Measurements from ENCODE around the gene DDIAS.
"Not testable (repeated sequence)": the region's sequence is repeated elsewhere in the genome, so short reads cannot be mapped to it uniquely, and the experiment has no call there.

DDIAS gene, protein sequence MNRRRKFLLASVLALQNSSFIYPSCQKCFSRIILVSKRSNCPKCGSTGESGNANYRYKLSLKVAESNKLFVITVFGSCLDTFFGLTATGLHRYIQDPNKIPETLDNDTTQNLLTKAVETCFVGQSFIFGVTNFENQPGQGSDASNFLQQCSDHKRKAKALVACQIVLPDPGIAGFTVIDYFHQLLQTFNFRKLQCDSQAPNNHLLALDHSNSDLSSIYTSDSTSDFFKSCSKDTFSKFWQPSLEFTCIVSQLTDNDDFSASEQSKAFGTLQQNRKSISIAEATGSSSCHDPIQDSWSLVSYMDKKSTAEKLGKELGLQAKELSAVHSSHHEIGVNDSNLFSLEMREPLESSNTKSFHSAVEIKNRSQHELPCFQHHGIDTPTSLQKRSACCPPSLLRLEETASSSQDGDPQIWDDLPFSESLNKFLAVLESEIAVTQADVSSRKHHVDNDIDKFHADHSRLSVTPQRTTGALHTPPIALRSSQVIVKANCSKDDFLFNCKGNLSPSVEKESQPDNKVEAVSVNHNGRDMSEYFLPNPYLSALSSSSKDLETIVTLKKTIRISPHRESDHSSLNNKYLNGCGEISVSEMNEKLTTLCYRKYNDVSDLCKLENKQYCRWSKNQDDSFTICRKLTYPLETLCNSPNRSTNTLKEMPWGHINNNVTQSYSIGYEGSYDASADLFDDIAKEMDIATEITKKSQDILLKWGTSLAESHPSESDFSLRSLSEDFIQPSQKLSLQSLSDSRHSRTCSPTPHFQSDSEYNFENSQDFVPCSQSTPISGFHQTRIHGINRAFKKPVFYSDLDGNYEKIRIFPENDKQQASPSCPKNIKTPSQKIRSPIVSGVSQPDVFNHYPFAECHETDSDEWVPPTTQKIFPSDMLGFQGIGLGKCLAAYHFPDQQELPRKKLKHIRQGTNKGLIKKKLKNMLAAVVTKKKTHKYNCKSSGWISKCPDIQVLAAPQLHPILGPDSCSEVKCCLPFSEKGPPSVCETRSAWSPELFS

DNA sequence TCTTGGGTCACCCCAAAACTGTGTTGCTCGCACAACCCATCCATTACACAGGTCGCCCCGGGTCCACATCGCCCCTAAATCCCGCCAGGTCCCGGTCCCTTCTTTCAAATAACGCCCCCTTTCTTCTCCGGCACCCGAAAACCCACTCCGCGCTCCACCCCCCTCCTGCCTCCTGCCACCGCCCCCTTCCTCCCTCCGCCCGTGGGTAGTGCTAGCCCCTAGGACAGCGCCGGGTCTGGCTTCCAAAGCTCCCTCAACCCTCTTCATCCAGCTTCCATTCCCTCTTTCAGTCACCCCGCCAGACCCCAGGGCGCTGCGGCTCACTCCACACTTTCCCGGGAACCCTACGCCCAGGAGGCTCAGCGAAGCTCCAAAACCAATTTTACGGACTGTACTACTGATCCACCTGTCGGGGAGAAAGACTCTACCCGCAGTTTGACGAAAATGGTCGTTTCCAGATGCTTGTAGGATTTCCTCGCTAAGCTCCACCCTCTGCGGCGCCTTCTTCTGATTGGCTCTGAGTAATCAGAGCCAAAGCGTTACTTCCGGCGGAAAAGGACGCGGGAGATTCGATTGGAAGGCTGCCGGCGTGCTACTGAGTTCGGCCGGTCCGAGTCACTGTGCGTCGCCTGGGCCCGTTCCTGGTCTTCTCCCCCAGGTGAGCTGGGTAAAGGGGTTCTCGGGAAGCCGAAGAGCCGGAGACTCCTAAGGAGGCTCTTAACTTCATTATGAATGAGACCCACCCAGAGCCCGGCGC lies at the start of gene DDIAS:
Gene DDIAS (plus strand): TSS at position 572 of the 757 bp plus-strand sequence. CDS start 13,003 bp downstream, outside the sequence.
- peak; percentile 87 for DNase-seq (ENCODE audit: low read depth in 2 of 2, low spot score in 1 of 2)

DNA sequence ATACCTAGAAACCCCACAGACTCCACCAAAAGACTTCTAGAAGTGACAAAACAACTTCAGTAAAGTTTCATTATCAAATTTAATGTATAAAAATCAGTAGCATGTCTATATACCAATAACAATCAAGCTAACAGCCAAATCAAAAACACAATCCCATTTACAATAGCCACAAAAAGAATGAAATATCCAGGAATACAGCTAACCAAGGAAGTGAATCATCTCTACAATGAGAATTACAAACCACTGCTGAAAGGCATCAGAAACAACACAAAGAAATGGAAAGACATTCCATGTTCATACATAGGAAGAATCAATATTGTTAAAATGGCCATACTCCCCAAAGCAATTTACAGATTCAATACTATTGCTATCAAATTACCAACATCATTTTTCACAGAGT lies 47.3 kb upstream of the DDIAS start:
- DNase-seq (ENCODE audit: low read depth in 2 of 2, low spot score in 1 of 2) = no peak

DNA sequence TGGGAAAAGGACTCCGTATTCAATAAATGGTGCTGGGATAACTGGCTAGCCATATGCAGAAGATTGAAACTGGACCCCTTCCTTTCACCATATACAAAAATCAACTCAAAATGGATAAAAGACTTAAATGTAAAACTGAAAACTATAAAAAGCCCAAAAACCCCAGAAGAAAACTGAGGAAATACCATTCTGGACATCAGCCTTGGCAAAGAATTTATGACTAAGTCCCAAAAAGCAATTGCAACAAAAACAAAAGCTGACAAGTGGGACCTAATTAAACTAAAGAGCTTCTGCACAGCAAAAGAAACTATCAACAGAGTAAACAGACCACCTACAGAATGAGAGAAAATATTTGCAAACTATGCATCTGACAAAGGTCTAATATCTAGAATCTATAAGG lies 46.6 kb upstream of the DDIAS start:
- DNase-seq (ENCODE audit: low read depth in 2 of 2, low spot score in 1 of 2) = not testable (repeated sequence)

DNA sequence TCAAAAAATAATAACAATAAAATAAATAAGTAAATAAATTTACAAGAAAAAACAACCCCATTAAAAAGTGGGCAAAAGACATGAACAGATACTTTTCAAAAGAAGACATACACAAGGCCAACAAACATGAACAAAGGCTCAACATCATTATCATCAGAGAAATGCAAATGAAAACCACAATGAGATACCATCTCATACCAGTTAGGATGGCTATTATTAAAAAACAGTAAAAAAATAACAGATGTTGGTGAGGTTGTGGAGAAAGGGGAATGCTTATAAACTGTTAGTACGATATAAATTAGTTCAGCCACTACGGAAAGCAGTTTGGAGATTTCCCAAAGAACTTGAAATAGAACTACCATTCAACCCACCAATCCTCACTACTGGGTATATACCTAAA lies 45.9 kb upstream of the DDIAS start:
- no peak for DNase-seq (ENCODE audit: low read depth in 2 of 2, low spot score in 1 of 2)

DNA sequence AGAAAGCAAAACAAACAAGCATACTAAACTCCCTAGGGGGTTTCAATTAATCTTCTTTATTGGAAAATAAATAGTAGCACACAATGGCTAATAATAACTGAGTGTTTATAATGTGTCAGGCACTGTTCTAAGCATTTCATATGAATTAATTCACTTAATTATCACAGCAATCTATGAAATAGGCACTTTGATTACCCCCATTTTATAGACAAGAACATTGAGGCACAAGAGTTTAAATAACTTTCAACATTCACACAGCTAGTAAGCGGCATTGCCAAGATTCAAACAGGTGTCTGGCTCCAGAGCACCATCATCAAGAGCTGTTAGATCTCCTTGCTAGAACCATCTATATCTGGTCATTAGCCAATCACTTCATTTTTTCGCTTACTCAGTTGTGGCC lies 44.4 kb upstream of the DDIAS start:
- no peak for DNase-seq (ENCODE audit: low read depth in 2 of 2, low spot score in 1 of 2)

DNA sequence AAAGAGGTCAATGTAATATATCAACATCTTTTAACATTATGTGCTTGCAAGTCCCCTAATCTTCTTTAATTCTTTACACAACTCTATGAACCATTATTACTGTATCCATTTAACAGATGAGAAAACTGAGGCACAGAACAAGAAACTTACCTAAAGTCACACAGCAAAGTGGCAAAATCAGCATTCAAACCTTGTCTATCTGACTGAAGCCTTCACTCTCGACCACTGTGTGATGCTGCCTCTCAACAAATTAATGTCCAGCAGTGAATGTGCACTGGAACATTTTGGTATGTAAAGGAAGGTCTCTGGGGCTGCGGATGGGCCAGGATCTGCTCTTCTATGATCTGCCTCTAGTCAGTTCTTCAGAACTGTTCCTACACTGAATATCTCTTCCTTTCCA lies 43.4 kb upstream of the DDIAS start:
- no peak for DNase-seq (ENCODE audit: low read depth in 2 of 2, low spot score in 1 of 2)

DNA sequence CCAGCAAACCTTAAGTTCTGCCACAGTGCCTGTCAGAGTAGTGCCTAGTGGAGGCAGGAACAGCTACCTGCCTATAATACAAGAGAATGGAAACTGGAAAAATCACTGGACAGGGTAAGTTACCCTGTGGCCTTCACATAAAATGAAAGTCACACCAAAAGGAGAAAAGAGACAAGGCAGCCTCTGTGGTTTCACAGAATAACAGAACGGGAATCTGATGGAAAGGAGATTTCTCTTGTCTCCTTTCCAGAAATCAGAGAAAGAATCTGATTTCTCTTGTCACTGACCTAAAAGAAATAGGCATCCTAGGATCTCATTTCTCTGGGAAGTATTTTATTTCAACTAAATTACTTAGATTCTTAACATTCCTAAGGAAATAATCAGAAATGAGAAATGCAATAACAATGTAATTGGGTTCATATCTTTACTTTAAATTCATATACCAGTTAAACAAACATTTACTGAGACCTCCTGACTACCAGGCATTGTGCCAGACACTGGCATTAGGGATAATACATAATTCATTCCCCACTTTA lies 42.9 kb upstream of the DDIAS start:
- DNase-seq (ENCODE audit: low read depth in 2 of 2, low spot score in 1 of 2) = no peak

DNA sequence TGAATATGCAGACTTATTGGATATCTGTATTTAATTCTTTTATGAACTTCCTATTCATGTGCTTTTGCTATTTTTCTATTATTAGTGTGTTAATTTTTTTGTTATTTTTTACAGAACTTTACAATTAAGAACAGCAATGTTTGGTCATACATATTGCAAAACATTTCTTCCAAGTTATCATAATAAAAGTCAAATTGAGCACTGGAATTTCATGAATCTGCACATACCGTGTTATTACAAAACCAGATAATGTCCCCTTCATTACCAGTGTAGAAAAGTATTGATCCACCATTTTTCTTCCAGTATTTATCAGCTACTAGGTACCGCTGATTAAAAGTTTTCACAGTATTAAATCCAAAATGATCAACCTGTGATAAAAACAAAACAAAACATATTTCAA lies 41.8 kb upstream of the DDIAS start:
- DNase-seq (ENCODE audit: low read depth in 2 of 2, low spot score in 1 of 2) = no peak

DNA sequence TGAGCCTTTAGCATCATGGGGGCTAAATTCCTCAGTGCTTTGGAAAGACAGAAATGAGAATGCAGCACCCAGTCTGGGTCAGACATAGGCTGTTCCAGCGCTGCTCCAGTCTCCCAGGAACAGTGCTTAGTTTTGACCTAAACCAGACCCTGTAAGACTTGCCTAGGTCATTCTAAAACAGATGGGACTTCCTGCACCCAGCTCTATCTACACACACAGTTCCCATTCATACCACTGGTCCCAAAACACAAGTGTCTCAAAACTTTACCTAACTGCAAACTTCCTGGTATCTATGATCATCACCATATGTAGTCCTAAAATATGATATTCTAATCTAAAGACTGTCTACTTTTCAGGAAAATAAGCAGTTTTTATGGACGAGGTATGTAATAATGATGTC lies 39.2 kb upstream of the DDIAS start:
- no peak for DNase-seq (ENCODE audit: low read depth in 2 of 2, low spot score in 1 of 2)

DNA sequence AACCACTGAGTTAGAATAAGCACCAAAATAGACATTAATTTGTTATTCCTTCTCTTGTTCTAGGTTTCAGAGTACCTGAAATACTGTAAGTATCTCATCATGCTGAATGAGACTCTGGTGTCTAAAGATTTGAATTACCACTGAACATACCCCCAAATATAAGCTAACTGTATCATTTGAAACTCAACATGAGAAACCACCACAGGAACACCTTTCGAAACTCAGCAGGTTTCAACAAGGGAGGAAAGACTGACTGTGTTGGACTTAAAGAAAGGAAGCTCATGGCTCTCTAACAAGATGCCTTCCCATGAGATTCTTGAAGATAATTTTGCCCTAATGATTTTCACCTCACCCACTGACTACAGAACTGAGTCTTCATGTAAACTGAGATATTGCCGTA lies 38.3 kb upstream of the DDIAS start:
- DNase-seq (ENCODE audit: low read depth in 2 of 2, low spot score in 1 of 2) = no peak

DNA sequence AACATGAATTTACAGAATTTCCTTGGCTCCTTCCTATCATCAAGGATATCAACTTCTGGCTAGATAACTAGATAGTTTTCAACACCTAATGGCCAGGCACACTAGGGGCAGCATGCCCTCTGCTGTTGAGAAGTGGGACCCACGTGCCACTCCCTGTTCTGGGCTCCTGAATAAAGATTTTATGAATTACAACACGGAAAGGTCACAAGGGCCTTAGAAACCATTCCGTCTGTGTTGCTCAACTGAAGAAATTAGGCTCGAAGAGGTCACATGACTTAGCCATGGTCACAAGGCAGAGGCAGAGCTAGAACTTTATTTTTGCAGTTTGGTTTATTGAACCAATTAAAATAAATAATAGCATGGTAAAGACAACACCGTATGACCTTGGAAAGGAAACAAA lies 37.3 kb upstream of the DDIAS start:
- DNase-seq (ENCODE audit: low read depth in 2 of 2, low spot score in 1 of 2) = no peak

DNA sequence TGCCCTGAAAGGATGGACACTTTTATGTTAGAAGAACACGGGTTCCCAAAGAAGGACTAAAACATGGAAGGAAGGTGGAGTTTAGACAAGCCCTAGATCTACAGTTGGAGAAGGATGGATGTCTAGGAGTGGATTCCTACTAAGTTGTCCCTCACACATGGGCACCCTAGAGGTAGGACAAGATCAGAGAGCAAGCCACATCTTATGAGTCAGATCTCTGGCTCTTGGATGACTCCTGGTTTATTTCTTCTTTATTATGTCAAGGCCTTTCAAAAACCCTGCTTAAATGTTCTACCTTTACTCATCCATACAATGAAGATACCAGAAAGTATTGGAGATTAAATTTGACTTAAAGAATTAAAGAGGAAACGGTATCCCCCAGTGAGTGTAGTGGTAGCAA lies 35.7 kb upstream of the DDIAS start:
- no peak for DNase-seq (ENCODE audit: low read depth in 2 of 2, low spot score in 1 of 2)

DNA sequence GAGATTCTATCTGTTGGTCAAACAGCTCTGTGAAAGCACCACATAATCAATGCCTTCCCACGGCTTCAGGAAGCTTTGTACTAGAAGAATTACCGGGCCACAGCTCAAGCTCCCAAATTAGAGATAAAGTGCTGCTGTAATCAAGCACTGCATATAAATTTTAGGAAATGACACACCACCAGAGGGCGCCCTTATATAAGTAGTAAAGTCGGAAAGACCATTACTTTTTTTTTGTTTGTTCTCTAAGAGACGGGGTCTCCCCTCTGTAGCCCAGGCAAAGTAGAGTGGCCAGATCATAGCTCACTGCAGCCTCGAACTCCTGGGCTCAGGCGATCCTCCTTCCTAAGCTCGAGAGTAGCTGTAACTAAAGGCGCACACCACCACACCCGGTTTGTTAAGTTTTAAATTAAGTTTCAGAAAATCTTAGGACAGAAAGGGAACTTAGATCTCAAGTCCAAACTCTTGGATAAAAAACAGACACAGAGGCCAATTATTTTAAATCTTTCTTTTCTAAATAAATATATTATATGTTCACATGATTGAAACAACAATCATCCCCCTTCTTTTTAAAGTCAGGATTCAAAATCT lies 33.9 kb upstream of the DDIAS start:
- DNase-seq (ENCODE audit: low read depth in 2 of 2, low spot score in 1 of 2) = peak; percentile 54 to 70

DNA sequence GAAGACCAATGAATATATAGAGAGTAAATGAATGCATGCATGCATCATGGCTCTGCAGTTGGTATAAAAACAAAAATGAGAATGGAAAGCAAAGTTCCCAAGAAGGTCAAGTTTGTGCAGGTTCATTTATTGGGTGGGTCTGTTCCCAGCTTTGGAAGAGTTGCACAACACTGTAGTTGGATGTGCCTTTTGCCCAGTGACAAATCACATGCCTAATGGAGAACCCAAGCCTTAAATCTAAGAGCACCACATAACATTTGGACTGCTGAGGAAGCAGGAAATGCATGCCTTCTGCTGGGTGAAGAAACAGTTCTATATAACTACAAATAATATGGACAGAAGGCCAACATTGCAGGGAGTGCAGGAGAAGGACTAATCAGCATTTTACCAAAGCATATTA lies 31.9 kb upstream of the DDIAS start:
- DNase-seq (ENCODE audit: low read depth in 2 of 2, low spot score in 1 of 2) = no peak

DNA sequence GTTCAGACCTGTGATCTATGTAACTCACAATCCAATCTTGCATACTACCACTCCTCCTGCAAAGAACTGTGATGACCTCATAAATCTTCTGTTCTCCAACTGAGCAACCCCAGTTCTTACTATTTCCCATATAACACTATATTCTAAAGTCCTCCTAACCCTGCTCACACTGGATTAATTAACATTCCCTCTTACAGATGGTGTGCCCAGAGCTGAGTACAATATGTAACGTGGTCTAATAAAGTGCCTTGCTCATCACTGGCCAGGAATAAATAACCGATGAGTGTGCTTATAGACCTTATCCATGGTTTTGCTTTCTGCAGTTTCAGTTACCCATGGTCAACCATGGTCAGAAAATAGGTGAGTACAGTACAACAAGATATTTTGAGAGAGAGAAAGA lies 29.9 kb upstream of the DDIAS start:
- no peak for DNase-seq (ENCODE audit: low read depth in 2 of 2, low spot score in 1 of 2)

DNA sequence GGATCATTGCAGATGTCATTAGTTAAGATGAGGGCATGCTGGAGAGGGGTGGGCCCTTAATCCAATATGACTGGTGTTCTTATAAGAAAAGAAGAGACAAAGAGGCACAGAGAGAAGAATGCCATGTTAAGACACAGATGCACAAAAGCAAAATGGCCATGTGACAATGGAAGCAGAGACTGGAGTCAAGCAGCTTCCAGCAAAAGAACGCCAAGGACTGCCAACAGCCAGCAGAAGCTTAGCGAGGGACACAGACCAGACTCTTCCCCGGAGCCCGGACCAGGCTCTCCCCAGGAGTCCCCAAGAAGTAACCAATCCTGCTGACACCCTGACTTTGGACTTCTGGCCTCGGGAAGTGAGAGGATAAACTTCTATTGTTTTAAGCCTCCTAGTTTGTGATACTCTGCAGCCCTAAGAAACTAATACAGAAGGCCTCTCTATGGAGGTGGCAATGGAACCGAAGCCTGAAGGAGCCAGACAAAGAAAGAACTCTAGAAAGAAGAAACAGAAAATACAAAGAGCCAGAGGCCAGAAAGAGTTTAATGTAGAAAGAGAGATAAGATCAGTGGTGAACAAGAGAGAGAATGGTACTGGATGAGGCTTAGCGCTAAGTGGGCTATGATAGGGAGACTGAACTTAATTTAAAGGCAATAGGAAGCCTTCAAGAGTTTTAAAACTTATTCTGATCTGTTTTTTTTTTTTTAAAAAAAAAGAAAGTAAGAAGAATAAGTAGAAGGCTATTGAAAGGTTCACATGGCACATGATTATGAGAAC lies 29.0 kb upstream of the DDIAS start:
- DNase-seq (ENCODE audit: low read depth in 2 of 2, low spot score in 1 of 2) = no peak

DNA sequence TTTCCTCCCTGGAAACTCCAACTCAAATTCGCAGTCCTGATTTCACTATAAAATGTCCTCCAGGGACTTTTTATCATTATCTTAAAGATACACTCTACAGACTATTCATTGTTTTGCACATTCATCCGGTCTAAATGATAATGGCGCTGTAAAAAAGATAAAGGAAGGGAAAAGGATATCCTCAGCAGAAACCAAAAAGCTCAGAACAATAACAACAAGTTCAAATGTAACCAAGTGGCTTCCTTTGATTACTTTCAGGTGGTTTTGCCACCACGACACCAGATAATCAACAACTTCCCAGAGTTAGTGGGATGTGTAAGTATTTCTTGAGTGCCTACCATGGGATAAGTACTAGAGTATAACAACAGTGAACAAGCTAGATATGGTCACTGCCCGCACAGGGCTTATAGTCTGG lies 27.6 kb upstream of the DDIAS start:
- no peak for DNase-seq (ENCODE audit: low read depth in 2 of 2, low spot score in 1 of 2)

DNA sequence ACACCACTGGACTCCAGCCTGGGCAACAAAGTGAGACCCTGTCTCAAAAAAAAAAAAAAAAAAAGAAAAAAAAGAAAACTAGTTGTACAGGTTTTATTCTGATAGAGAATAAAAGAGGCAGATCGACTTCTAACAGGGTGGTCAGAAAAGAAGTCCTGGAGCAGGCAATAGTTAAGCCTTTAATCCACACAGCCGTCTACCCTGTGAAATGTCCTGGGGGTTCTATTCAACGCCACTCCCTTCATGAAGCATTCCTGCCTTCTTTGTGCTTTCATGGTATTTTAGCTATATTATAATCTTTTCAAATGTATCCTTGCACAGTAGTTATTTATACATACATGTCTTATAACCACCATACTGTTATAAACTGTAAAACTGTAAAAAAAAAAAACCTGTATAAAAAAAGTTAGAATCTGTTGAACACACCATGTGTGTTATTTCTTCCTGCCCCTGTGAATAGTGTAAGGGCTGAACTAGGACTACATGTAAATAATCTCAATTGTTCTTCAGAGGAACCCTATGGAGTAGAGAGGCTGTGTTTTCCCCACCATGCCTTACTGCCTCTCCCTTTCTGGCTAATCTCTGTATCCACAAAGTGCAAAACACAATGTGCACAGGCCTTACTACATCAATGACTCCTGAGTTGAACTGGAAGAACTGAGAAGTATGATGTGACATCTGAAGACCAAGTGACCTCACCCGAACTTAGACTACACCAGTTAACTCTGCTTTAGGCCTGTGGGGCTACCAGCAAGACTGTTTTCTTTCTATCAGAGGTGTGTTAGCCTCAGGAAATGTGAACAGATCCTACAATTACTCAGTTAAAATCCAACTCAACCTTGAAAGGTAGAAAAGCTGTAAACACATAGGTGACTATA lies 26.7 kb upstream of the DDIAS start:
- DNase-seq (ENCODE audit: low read depth in 2 of 2, low spot score in 1 of 2) = no peak

DNA sequence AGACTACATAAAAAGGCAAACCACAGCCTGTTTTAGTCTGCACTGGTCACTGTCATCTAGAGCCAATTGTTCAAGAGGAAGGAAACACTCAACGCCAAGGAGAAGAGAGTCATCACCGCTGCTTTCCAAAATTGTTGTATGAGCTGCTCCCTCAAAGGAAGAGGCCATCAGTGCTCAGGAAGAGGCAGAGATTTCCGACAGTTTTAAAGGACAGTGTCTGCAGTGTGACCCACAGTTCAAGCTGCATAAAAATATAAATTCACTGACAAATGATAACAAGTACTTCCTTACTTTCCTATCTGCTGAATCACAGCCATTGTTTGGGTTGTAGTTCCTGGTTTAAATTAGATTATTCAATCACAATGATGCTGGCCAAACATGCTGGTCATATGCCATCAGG lies 17.7 kb upstream of the DDIAS start:
- DNase-seq (ENCODE audit: low read depth in 2 of 2, low spot score in 1 of 2) = no peak

All from stimulated activated CD8-positive, alpha-beta memory T cell treated with anti-CD3 and anti-CD28 coated beads, Interleukin-4, amount 100 ng/mL, for 1 hour (primary cell).